K562 (cell line): ENCODE measurements around the gene TMEM260. TPM values are rescaled to one million over a fixed set of nuclear protein-coding genes. Genes with fewer than 3 reads are reported as not detected.

ENCODE experiments used
- ASH1L ChIP-seq: fragments of 450-650 bp; IDR thresholded peaks from 2 replicates; pipeline ENCODE4 v1.6.1; 2018; ENCODE audit warnings: borderline replicate concordance, mild to moderate bottlenecking, low read depth; ENCODE audit not compliant: partially characterized antibody
- ATF1 ChIP-seq, 2 experiments: fragments of 450-650 bp in 1 of 2; IDR thresholded peaks; 2 replicates each; pipeline ENCODE4 v1.6.1; 2016; ENCODE audit warnings: missing compliant biosample characterization in 1 of 2, missing genetic modification characterization in 1 of 2
- ATF7 ChIP-seq: fragments of 450-650 bp; IDR thresholded peaks from 2 replicates; pipeline ENCODE4 v1.7.1; 2014; ENCODE audit warnings: mild to moderate bottlenecking, moderate library complexity
- CBX5 ChIP-seq: IDR thresholded peaks from 2 replicates; pipeline ENCODE4 v1.6.1; 2014; ENCODE audit warnings: low read depth, borderline replicate concordance
- CREB1 ChIP-seq, 2 experiments: sonication (generic) in 1 of 2; formaldehyde crosslinking in 1 of 2; IDR thresholded peaks; 2 replicates each; pipeline versions ENCODE4 v1.6.1 to v1.8.0; 2012 to 2022; ENCODE audit warnings: inconsistent platforms in 1 of 2, mild to moderate bottlenecking in 1 of 2, missing genetic modification reagents in 1 of 2, moderate library complexity in 1 of 2
- CREM ChIP-seq: IDR thresholded peaks from 2 replicates; pipeline ENCODE4 v1.6.1; 2014; ENCODE audit warnings: antibody characterized with exemption, low read depth
- DNMT1 ChIP-seq: fragments of 450-650 bp; IDR thresholded peaks from 2 replicates; pipeline ENCODE4 v1.6.1; 2016; ENCODE audit warnings: antibody characterized with exemption, mild to moderate bottlenecking
- ELF4 ChIP-seq: fragments of 450-650 bp; formaldehyde crosslinking; IDR thresholded peaks from 2 replicates; pipeline ENCODE4 v1.4.0; 2022; ENCODE audit warnings: missing genetic modification characterization
- FOXM1 ChIP-seq, 2 experiments: fragments of 450-650 bp in 1 of 2; sonication (generic) in 1 of 2; formaldehyde crosslinking in 1 of 2; IDR thresholded peaks; 2 replicates each; pipeline versions ENCODE4 v1.6.1 to v1.9.0; 2017 to 2022; ENCODE audit warnings: low read depth in 2 of 2, mild to moderate bottlenecking in 2 of 2, missing genetic modification reagents in 1 of 2, moderate library complexity in 1 of 2
- FOXP4 ChIP-seq: sonication (generic); formaldehyde crosslinking; IDR thresholded peaks from 2 replicates; pipeline ENCODE4 v1.8.0; 2022; ENCODE audit warnings: mild to moderate bottlenecking, missing genetic modification reagents, borderline replicate concordance
- FUS ChIP-seq: fragments of 200-400 bp; formaldehyde crosslinking; optimal IDR thresholded peaks from 2 replicates; pipeline ENCODE3; 2017; ENCODE audit warnings: low read depth, low read length
- GABPB1 ChIP-seq: sonication (generic); formaldehyde crosslinking; IDR thresholded peaks from 2 replicates; pipeline ENCODE4 v1.8.0; 2022; ENCODE audit warnings: mild to moderate bottlenecking, missing genetic modification reagents
- KLF10 ChIP-seq: fragments of 250-450 bp; sonication (Bioruptor Pico); IDR thresholded peaks from 2 replicates; pipeline ENCODE4 v1.6.1; 2021; ENCODE audit warnings: matching md5 sums
- POLR2A ChIP-seq: fragments of 450-650 bp; conservative IDR thresholded peaks from 2 replicates; pipeline ENCODE4 v1.6.1; 2016
- PTBP1 ChIP-seq: fragments of 200-400 bp; formaldehyde crosslinking; IDR thresholded peaks from 2 replicates; pipeline ENCODE4 v1.6.1; 2017; ENCODE audit warnings: low read depth, low read length
- SAP30 ChIP-seq: fragments of 200-600 bp; sonication (generic); IDR thresholded peaks from 2 replicates; pipeline ENCODE4 v1.6.1; 2012; ENCODE audit warnings: borderline replicate concordance, low read depth, mild to moderate bottlenecking, moderate library complexity, low read length, control low read depth, inconsistent platforms; ENCODE audit not compliant: insufficient read depth, poor library complexity, severe bottlenecking
- SNRNP70 ChIP-seq: fragments of 200-400 bp; formaldehyde crosslinking; optimal IDR thresholded peaks from 2 replicates; pipeline ENCODE3; 2017; ENCODE audit warnings: low read depth, low read length
- SP2 ChIP-seq: IDR thresholded peaks from 2 replicates; pipeline ENCODE4 v1.6.1; 2011; ENCODE audit warnings: mild to moderate bottlenecking, low read depth, low read length, moderate library complexity; ENCODE audit not compliant: poor library complexity, severe bottlenecking; ENCODE audit errors: extremely low read depth
- TBP ChIP-seq: optimal IDR thresholded peaks from 2 replicates; pipeline ENCODE3; 2011; ENCODE audit warnings: low read depth, low read length, improper control_type of control experiment
- TCF7L2 ChIP-seq: fragments of 150-350 bp; IDR thresholded peaks from 2 replicates; pipeline ENCODE4 v1.6.1; 2016; ENCODE audit warnings: low read depth, mild to moderate bottlenecking, low read length, moderate library complexity
- ZFP1 ChIP-seq: fragments of 450-650 bp; formaldehyde crosslinking; IDR thresholded peaks from 2 replicates; pipeline ENCODE4 v1.4.0; 2020; ENCODE audit warnings: mild to moderate bottlenecking, mixed read lengths
- ZNF263 ChIP-seq: sonication (generic); formaldehyde crosslinking; IDR thresholded peaks from 2 replicates; pipeline ENCODE4 v1.8.0; 2022; ENCODE audit warnings: mild to moderate bottlenecking, missing genetic modification reagents, borderline replicate concordance
- ZNF586 ChIP-seq: fragments of 450-650 bp; formaldehyde crosslinking; conservative IDR thresholded peaks from 2 replicates; pipeline ENCODE4 v1.4.0; 2020; ENCODE audit warnings: mild to moderate bottlenecking, moderate library complexity
- ZNF589 ChIP-seq: fragments of 200-800 bp; sonication (Bioruptor generic); IDR thresholded peaks from 2 replicates; pipeline ENCODE4 v1.6.1; 2016; ENCODE audit warnings: low read depth, missing genetic modification characterization, missing compliant biosample characterization
- ZNF780A ChIP-seq: fragments of 250-450 bp; sonication (Bioruptor Pico); IDR thresholded peaks from 2 replicates; pipeline ENCODE4 v1.5.0; 2021; ENCODE audit warnings: mild to moderate bottlenecking
- polyA plus RNA-seq, 8 experiments: library from polyadenylated mRNA; depleted of rRNA in 4 of 8; stranded (reverse) in 5 of 8; unstranded in 3 of 8; fragments of >200 nt; fragmentation: Nextera tagmentation in 2 of 8; fragmentation: Illumina TruSeq in 1 of 8; extraction: Ambion mirVana in 2 of 8; extraction: Trizol in 1 of 8; gene quantifications; 2 replicates each; pipeline versions ENCODE4 v1.2.1 to v1.2.3, GENCODE V29; 2011 to 2014; ENCODE audit warnings: inconsistent platforms in 1 of 8, missing spikeins in 1 of 8
- total RNA-seq, 7 experiments: library from RNA; depleted of rRNA in 6 of 7; stranded (reverse); fragments of >200 nt in 6 of 7; fragmentation: Illumina TruSeq in 2 of 7; extraction: Trizol in 2 of 7; gene quantifications; 2 replicates each; pipeline versions ENCODE4 v1.2.1 to v1.2.3, GENCODE V29; 2011 to 2021; ENCODE audit warnings: low replicate concordance in 1 of 7
- TF ChIP-seq, protein P1 (sequence below): fragments of 450-650 bp; formaldehyde crosslinking; IDR thresholded peaks from 2 replicates; pipeline ENCODE4 v1.4.0; 2020; ENCODE audit warnings: mild to moderate bottlenecking, moderate library complexity

Gene TMEM260
- total and polyA plus RNA-seq, 9 of the 15 experiments (the other 6 are each of a cell fraction or from before 2014, with no cell fraction given): 2.2 to 9.4 (median 6.0) TPM

DNA sequence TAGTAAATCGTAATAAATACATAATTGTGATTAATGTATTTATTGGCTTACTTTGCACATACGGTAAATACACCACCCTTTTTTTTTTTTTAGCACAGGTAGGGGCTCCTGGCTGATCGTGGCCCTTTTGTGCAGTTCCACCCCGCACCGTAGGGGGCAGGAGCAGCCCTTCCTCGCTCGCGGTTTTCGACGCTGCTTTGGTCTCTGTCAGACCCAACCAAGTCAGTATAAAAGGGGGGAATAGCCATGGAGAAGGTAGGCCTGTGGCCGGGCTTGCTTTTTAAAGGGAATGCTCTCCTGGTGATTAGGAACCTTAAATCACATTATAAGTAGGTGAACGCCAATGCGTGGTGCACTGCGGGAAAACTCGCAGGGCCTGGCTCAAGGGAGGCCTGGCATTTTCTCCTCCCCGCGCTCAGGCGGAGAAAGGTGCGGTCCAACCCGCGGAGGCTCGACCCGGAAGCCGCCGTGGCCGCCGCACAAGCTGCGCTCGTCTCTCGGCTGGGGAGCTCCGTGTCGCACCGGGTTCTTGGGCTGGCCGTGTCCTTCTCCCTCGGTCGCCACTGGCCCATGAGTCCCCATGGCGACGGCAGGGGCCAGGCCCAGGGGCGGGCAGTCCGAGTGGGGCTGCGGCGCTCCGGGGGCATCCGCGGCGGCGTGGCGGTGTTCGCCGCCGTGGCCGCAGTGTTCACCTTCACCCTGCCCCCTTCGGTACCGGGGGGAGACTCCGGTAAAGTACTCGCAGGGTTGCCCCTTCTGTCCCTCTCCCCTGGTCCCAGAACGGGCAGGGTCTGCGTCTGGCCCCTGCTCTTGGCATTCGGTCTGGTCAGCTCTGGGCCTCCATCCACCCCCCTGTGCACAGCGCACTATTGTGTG is at the start of gene TMEM260 (continued):
- TF ChIP-seq ZNF589 (no peak), FOXP4 (no peak), ATF7 (peak; percentile 99), ZNF780A (no peak), GABPB1 (peak; percentile 54; the same call in 1 of the 2 replicates), PTBP1 (no peak), KLF10 (no peak), SAP30 (peak; percentile 77), ZNF263 (CRISPR knock-in tag) (no peak), CBX5 (no peak), TCF7L2 (peak; percentile 86), FOXM1 (IDR thresholded peaks at IDR 0.05; ENCODE audit: low read depth) (peak; percentile 72), FOXM1 (CRISPR knock-in tag; IDR thresholded peaks at IDR 0.05; ENCODE audit: low read depth) (no peak), CREB1 (IDR thresholded peaks at IDR 0.05) (no peak; the same call in 1 of the 2 replicates), CREB1 (CRISPR knock-in tag; IDR thresholded peaks at IDR 0.05) (peak; percentile 55; the same call in 1 of the 2 replicates), ELF4 (no peak), TBP (peak; percentile 83), SP2 (peak; percentile 16), CREM (peak; percentile 59; the same call in 1 of the 2 replicates), ASH1L (peak; percentile 84), SNRNP70 (no peak), DNMT1 (no peak), ATF1 (CRISPR knock-in tag; IDR thresholded peaks at IDR 0.05) (no peak), ATF1 (tag; IDR thresholded peaks at IDR 0.05) (peak; percentile 85), ZFP1 (CRISPR knock-in tag) (no peak), ZNF586 (CRISPR knock-in tag) (no peak), FUS (no peak), POLR2A (peak; percentile 84)
- TF ChIP-seq, protein P1, sequence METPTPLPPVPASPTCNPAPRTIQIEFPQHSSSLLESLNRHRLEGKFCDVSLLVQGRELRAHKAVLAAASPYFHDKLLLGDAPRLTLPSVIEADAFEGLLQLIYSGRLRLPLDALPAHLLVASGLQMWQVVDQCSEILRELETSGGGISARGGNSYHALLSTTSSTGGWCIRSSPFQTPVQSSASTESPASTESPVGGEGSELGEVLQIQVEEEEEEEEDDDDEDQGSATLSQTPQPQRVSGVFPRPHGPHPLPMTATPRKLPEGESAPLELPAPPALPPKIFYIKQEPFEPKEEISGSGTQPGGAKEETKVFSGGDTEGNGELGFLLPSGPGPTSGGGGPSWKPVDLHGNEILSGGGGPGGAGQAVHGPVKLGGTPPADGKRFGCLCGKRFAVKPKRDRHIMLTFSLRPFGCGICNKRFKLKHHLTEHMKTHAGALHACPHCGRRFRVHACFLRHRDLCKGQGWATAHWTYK: no peak
